HK-2 (cell line): ENCODE data around the gene TMEM145.

Source experiments
- DNase-seq: peaks from one replicate; pipeline ENCODE4 v3.0.0-alpha.2; 2018; ENCODE audit not compliant: unreplicated experiment

TMEM145 gene

DNA sequence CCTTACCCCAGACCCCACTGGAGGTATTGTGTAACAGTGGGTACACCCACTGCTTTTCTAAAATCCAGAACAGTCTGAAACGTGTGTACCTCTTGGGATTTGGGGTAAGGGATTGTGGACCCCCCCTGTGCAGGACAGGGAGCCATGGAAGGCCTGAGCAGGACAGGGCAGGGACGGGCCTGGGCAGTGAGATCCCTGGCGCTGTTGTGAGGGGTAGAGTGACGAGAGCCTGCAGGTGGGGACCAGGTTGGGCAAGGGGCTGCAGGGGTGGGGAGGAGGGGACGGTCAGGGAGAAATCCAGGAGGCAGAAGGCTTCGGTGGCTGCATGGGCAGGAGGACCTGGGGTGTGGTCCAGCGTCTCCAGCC lies 48.4 kb downstream of the TMEM145 start:
- no peak for DNase-seq

DNA sequence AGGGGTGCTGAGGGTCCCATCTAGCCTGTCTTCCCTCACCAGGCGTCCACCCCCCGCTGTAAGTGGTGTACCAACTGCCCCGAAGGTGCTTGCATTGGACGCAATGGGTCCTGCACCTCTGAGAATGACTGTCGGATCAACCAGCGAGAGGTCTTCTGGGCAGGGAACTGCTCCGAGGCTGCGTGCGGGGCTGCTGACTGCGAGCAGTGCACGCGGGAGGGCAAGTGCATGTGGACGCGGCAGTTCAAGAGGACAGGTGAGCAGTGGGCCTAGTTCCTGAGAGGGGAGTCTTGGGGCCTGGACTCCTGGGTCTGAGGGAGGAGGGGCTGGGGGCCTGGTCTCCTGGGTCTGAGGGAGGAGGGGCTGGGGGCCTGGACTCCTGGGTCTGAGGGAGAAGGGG lies 49.2 kb downstream of the TMEM145 start:
- DNase-seq = no peak

DNA sequence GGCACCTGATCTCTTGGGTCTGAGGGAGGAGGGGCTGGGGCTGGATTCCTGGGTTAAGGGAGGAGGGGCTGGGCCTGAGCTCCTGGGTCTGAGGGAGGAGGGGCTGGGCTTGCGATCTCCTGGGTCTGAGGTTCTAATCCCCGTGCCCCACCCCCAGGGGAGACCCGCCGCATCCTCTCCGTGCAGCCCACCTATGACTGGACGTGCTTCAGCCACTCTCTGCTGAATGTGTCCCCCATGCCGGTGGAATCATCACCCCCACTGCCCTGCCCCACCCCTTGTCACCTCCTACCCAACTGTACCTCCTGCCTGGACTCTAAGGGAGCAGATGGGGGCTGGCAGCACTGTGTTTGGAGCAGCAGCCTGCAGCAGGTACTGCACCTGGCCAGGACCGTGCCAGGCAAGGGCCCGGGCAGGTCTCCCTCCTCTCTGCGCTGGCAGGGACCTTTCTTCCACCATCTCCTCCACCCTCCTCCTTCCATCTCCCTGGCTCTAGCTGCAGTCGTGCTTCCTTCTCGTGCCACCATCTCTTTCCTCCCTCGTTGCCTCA lies 49.9 kb downstream of the TMEM145 start:
- no peak for DNase-seq

DNA sequence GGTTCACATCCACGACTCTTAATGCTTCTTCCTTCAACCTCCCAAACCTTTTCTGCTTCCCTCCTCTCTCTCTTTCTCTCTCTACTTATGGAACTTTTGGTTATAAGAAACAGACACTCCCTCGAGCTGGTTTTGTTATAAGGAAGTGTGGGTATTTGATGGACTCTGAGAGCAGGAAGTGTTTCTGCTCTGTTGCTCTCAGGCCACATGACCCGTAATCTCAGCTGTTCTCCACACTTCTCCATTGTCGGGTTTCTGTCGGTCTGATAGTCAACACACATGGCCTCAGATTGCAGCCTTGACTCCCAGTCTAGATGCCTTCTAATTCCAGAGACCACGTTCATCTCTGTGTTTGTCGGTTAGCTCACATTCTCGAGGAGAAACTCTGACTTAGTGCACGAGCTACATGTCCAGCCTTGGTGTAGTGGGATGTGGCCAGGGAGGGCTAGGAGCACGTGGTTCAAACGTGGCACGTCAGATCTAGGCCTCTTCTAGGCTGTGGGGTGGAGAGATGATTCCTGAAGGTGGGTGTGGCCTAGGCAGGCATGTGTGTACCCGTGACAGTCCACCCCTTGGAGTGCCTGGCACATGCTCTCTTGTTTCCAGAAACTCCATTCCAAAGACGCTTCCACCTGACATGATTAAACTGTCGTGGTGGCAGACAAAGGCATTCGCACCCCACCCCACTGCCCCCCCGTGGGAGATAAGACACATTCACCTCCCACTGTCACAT lies 50.7 kb downstream of the TMEM145 start:
- no peak for DNase-seq

DNA sequence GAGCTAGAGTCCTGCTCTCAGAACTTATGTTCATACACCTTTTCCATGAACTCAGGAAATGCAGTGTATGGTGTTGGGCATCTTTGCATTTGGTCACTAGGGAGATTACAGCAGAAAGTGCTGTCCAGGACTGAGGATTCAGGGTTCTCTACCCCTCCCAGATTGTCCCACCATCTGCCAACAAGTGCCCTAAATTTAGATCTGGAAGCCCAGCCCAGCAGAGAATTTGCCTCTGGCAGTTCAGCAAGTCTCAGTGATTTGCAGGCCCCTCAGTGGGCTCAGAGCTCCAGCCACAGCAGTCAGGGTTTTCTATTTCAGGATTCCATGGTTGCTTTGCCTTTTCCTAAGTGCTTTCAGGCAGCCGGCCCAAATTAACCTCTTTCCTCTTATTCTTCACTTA lies 53.6 kb downstream of the TMEM145 start:
- DNase-seq = no peak

DNA sequence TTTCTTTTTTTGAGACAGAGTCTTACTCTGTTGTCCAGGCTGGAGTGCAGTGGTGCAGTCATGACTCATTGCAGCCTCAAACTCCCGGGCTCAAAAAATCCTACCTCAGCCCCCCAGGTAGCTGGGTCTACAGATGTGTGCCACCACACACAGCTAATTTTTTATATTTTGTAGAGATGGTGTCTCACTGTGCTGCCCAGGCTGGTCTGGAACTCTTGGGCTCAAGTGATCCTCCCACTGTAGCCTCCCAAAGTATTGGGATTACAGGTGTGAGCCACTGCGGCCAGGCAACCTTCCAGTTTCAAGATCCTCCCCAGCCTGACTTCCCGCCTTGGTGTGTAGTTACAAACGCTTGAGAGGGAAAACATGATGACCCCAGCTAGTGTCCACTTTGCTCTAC lies 54.8 kb downstream of the TMEM145 start:
- DNase-seq = no peak

DNA sequence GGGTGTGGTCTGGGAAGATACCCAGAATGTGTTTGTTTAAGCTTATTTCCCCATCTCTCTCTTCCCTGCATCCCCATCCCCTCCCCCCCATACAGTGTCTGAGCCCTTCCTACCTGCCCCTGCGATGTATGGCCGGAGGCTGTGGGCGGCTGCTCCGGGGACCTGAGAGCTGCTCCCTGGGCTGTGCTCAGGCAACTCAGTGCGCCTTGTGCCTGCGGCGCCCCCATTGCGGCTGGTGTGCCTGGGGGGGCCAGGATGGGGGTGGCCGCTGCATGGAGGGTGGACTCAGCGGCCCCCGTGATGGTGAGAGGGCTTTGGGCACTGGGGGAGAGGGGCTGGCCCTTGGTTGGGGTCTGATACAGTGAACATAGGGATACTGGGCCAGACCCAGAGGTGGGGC lies 55.3 kb downstream of the TMEM145 start:
- DNase-seq = no peak

DNA sequence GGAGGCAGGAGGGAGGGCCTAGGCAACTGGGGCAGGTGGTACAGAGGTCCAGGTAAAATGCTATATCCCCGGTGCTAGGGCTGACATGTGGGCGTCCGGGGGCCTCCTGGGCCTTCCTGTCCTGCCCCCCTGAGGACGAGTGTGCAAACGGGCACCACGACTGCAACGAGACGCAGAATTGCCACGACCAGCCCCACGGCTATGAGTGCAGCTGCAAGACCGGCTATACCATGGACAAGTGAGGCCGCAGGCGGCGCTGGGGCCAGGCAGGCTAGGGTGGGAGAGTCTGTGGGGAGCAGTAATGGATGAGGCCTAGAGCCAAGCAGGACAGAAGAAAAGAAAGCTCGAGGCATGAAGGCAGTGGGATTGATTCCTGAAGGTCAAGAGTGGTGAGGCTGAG lies 55.7 kb downstream of the TMEM145 start:
- no peak for DNase-seq

DNA sequence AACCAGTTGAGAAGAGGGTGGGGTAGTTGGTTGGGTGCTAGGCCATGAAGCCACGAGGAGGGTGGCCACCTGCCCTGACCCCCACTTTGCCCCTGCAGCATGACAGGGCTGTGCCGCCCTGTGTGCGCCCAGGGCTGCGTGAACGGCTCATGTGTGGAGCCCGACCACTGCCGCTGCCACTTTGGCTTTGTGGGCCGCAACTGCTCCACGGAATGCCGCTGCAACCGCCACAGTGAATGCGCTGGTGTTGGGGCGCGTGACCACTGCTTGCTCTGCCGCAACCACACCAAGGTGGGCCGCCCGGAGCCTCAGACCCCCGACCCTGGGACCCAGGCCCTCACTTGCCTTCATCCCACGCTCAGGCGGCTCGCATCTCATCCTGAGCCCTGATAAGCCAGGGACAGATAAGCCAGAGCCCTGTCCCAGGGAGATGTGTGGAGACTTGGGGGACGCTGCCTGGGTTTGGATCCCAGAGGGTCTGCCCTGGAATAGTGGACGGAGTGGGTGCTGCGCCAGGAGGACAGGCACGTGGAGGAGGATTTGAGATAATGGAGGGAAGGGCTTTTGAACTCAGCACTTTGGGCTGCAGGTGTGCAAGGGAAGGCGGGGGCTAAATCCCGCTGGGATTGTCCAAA lies 56.4 kb downstream of the TMEM145 start:
- no peak for DNase-seq

DNA sequence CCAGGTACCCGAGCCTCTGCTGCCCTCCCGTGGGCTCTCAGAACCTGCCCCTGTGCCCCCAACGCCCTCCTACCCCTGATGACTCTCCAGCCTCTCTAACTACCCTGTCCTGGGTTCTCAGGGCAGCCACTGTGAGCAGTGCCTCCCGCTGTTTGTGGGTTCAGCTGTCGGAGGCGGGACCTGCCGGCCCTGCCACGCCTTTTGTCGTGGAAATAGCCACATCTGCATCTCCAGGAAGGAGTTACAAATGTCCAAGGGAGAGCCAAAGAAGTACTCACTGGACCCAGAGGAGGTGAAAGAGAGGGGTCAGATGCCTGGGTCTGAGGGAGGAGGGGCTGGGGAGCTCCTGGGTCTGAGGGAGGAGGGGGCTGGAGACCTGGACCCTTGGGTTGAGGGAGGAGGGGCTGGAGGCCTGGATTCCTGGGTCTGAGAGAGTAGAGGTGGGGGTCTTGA lies 57.0 kb downstream of the TMEM145 start:
- DNase-seq = no peak

DNA sequence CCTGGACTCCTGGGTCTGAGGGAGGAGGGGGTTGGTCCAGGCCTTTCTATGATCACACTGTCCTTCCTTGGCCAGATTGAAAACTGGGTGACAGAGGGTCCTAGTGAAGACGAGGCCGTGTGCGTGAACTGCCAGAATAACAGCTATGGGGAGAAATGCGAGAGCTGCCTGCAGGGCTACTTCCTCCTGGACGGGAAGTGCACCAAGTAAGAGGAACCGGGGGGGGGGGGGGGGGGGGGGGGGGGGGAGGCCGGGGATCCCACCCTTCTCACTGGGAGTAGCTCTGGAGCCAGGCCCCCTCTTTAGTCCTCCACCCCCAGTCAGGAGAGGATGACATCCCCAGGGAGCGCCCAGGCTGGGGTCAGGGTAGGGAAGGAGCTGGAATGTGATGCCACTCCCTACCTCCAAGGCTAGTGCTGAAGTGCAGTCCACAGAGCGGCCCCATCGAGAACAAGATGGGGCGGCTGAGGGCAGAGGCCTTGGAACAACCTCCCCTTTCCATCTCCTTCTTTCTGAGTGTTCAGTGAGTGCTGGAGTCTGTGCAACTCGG lies 57.6 kb downstream of the TMEM145 start:
- no peak for DNase-seq
